ENCODE measurements around the gene S100A2.
A peak's percentile ranks its signal among the peaks of the same experiment; 100 is the strongest.
"Not testable (repeated sequence)": the region's sequence is repeated elsewhere in the genome, so short reads cannot be mapped to it uniquely, and the experiment has no call there.

Gene S100A2

GRCh38 chr1:153527023-153527682 is 38.5 kb downstream of the S100A2 start:
- no peak for DNase-seq

GRCh38 chr1:153526132-153526543 is 39.5 kb downstream of the S100A2 start:
- peak; percentile 95 for DNase-seq

GRCh38 chr1:153525088-153525728 is 40.4 kb downstream of the S100A2 start:
- peak; percentile 15 for DNase-seq

- not testable (repeated sequence) for DNase-seq
Measured at GRCh38 chr1:153522353-153523048, 43.1 kb downstream of the S100A2 start.

- DNase-seq = not testable (repeated sequence)
Measured at GRCh38 chr1:153521808-153522207, 43.8 kb downstream of the S100A2 start.

GRCh38 chr1:153520818-153521476 is 44.7 kb downstream of the S100A2 start:
- DNase-seq = no peak

GRCh38 chr1:153520137-153520691 is 45.4 kb downstream of the S100A2 start:
- not testable (repeated sequence) for DNase-seq

- DNase-seq = no peak
Measured at GRCh38 chr1:153519242-153519641, 46.4 kb downstream of the S100A2 start.

GRCh38 chr1:153515504-153516394 is 49.9 kb downstream of the S100A2 start:
- no peak for DNase-seq

GRCh38 chr1:153513666-153514065 is 52.0 kb downstream of the S100A2 start:
- DNase-seq = no peak

- DNase-seq = peak; percentile 33
Measured at GRCh38 chr1:153513023-153513422, 52.6 kb downstream of the S100A2 start.
